GM21526 (cell line): Measurements from ENCODE around the gene NFKBIE.

Experiments
- ATAC-seq: cut with Tn5 transposase; IDR thresholded peaks from one replicate; pipeline ENCODE4 v1.9.1; 2021; ENCODE audit warnings: moderate library complexity; ENCODE audit not compliant: unreplicated experiment, low FRiP score

The NFKBIE gene

DNA sequence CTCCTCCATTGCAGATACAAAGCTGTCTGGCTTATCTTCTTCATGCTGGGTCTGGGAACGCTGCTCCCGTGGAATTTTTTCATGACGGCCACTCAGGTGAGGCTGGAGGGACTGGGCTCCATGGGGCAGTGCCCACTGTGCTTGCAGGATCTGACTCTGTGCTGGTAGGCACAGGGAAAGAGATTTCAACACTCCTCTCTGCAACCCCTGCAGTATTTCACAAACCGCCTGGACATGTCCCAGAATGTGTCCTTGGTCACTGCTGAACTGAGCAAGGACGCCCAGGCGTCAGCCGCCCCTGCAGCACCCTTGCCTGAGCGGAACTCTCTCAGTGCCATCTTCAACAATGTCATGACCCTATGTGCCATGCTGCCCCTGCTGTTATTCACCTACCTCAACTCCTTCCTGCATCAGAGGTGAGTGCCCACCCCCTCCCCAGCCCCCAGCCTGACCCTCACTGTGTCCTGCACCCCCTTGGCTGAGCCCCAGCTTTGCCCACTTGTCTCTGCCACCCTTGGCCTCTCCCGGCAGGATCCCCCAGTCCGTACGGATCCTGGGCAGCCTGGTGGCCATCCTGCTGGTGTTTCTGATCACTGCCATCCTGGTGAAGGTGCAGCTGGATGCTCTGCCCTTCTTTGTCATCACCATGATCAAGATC lies 35.8 kb downstream of the NFKBIE start:
- no peak for ATAC-seq

DNA sequence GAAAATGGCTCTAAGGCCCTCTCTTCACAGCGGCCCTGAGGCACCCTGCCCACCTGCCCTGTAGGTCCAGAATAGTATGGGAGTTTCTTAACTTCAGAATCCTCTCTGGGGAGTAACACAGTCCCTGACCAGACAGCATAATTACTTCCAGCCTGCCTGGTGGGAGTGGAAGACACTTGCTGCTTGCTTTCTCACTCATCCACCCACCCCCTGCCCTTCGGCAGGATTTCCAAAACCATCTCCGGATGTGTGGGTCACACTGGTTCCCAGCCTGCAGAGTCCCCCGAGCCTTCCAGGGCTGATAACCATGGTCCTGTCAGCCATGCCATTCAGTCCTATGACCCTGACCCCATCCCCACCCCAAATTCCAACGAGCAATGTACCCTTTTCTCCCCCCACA lies 36.5 kb downstream of the NFKBIE start:
- no peak for ATAC-seq

DNA sequence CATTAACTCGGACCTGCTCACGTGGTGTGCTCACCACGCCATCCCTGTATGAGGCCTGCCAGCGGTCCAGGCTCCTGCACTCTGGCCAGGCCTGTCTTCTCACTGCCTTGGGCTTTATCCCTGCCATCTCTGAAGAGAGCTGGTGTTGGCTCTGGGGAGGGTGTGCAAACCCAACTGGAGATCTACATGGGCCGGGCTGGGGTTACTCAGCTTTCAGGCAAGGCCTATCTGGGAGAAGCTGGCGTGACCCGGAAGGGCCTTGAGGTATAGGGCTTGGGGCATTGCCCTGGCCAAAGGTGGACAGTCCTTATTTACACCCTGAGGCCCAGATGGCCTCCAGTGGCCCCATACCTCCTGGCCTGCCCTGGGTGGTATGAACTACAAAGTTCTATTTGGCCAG lies 36.9 kb downstream of the NFKBIE start:
- ATAC-seq: no peak

GRCh38 chr6:44228031-44228430 lies 37.3 kb downstream of the NFKBIE start:
- ATAC-seq: no peak

DNA sequence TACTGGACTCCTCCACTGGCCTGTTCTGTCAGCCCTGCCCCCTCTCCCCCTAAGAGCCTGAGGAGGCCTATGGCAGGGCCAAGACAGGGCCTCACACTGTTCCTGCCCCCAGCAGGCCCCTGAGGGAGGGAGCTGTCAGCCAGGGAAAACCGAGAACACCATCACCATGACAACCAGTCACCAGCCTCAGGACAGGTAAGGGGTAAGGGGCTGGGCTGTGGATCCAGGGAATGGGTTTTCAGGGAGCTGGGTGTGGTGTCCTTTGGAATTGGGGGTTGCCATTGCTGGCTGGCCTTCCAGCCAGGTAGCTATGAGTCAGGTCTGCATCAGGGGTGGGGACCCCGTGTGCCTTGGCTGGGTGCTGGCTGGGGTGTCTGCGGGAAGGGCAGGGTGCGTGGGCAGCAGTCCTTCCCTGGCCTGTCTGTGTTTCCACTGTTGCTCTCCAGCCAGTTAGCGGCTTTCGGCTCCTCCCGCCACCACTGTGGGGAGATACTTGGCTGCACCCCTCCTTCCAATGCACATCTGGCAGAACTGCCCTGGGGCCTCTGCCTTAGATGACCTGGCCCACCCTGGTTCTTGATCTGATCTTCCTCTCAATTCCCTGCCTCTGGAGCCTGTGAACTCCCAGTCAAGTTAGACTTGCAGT lies 38.1 kb downstream of the NFKBIE start:
- ATAC-seq: no peak

DNA sequence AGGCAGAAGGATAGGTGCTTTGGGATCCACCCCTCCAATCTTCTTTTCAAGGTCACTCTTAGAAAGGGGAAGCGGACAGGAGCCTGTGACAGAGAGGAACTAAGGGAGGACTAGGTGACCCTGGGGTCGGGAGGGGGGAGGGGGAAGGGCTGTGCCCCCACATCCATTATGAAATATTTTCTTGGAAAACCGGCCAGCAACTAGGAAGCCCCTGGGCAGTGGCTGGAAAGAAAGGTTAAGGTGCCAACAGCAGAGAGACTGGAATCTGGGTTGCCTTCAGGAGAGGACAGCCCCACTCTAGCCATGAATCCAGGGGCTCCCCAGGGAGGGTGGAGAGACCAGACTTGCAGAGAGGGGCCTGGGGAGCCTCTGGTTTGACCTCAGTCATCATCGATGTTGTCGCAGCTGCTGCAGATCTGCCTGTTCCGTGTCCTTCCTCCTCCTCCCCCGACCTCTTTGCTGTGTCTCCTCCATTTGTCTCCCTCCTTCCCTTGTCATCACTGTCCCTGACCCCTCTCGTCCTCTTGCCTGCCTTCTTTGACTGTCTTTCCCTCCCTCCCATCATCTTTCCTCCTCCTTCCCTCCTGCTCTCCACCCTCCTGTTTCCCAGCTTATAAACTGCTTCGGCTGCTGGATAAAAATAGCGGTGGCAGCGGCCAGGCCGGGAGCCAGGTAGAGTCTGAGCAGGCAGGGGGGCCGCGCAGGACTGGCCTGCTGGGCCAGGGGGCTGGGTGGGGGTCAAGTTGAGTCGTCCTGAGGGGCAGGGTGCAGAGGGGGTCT lies 38.8 kb downstream of the NFKBIE start:
- no peak for ATAC-seq

DNA sequence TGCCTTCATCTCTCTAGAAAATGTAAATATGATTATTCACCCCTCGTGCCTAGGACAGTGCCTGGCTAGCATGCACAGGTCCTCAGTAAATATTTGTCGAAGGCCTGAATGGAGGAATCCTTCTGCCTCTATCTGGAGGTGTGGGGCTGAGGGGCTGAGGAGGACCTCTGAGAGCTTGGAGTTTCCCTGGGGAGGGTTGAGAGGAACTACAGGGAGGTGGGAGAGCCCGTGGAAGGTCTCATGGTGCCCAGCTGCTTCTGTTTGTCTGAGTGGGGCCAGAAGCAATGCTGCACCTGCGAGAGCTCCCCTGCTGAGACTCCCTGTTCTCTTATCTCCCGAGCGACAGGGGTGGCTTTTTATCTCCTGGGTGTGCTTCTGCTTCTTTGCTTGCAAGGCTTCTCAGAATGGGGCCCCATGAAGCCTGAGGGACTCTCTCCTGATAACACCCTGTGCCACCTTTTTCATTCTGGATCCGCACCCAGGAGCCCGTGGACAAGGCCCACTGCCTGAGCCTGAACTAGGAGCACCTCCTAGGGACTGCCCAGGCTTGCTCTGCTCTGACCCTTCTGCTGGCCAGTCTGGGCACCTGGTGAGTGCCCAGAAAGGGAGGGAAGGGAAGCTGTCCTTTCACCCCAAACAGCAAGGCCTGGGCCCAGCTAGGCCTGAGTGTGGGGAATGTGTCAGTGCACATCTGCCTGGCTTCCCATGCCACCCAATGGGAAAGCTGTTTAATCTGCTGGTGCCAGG lies 39.6 kb downstream of the NFKBIE start:
- no peak for ATAC-seq

DNA sequence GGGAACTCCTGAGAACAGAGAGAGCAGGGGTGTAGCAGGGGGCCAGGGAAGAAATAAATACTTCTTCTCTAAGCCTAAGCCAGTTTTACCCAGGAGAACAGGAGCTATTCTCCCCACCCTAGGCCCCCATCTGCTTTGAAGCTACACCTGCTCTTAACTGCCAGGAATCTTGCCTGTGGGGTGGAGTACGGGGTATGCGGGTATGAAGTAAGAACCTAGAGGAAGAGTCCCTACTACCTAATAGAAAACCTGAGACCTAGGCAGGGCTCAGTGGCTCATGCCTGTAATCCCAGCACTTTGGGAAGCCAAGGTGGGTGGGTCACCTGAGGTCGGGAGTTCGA lies 40.4 kb downstream of the NFKBIE start:
- no peak for ATAC-seq

DNA sequence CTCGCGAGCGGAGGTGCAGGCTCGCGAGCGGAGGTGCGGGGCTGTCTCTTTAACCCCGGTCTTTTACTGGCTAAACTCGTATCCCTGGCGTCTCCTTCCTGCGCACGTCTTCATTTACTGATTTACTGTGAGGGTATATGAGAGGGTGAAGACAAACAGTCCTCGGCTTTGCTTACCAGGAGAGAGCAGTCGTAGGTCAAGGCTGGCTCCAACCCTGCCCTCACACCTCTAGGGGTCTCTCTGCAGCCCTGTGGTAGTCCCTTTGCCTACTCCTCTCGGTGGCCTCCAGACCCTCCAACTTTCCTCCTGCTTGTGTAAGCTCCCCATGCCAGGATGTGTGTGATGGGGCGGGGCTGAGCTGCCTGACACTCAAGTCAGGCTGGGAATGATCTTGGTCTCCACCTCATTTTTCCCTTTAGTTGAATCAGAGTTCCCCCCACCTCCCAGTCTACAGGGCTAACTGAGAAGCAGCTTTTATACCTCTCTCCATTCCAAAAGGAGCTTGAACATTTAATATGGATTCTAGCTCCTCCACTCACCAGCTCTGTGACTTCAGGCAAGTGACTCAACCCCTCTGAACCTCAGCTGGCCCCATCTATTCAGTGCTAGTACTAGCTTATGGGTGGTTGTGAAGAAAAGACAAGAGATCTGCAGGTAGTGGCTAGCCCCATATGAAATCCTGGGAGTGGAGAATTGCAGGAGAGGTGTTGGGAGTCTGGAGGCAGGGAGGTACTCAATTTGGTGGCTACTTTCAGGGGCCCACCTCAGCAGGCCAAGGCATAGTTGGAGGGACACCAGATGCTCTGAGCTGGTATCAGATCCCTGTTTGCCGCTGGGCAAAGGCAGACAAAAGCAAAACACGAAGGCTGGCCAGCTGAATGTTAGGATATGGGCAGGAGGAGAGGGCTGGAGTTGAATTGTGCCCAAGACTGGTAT lies 41.1 kb downstream of the NFKBIE start:
- no peak for ATAC-seq

DNA sequence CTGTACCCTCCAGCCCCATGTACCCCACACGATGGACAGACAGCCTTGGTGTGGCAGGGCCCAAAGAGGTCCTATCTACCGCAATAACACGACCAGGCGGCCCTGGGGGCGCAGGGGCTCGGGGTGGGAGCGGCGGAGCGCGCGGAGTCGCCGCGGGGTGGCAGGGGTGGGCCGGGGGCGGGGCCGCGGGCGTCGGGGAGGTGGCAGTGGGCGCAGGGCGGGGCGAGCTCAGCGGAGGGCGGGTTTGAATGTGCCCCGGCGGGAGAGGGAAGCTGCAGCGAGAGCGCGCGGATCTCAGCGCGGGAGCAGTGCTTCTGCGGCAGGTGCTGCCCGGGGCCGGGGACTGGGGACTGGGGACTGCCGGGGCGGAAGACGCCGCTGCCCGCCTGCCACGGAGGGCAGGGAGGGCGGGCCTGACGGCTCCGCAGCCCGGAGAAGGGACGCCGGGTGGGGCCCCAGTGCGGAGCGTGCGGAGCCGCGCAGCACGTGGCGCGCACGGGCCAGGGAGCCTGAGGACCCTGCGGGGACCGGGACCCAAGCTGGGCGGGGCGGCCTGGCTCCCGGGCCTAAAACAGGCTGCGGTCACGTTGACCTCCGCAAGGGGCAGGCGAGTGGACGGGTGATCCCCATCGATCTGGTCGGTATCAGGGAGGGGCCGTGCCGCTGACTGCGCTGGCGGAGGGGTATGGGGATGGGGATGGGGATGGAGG lies 41.9 kb downstream of the NFKBIE start, which contains the start of gene SLC29A1:
Gene SLC29A1, plus strand, starts transcription at position 277 of the 710 bp plus-strand sequence. CDS start 3,719 bp downstream, outside the sequence.
- no peak for ATAC-seq

- no peak for ATAC-seq
Measured at GRCh38 chr6:44222486-44223318, 42.6 kb downstream of the NFKBIE start.

- ATAC-seq: no peak
Measured at GRCh38 chr6:44221961-44222335, 43.4 kb downstream of the NFKBIE start.

DNA sequence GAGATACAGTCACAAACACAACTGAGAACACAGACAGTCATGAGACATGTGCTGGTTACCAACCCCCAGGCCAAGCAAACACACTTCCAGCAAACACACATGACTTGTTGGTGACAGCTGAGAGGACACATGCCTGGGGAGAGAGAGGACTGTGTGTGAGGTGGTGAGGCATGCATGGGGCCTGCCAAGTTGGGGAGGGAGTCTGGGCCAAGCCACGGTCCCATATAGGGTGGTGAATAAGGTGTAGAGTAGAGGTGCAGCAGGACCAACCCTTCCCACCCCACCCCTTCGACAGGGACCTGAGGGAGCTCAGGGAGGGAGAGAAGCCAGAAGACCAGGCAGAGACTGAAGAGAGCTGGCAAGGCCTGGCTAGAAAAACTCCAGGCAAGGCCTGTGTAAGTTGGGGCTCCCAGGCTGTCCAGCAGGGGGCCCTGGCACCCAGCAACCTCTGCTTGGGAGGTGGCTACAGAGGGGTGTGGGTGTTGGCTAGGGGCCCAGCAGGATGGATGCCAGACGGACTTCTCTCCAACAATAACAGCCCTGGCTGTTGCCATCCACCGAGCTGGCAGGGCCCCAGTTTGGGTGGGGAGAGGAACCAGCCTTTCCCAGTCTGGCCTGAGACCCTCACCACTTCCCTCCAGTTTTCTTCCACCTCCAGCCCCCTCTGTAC lies 43.9 kb downstream of the NFKBIE start:
- peak; percentile 49 for ATAC-seq

- no peak for ATAC-seq
Measured at GRCh38 chr6:44220913-44221290, 44.4 kb downstream of the NFKBIE start.

DNA sequence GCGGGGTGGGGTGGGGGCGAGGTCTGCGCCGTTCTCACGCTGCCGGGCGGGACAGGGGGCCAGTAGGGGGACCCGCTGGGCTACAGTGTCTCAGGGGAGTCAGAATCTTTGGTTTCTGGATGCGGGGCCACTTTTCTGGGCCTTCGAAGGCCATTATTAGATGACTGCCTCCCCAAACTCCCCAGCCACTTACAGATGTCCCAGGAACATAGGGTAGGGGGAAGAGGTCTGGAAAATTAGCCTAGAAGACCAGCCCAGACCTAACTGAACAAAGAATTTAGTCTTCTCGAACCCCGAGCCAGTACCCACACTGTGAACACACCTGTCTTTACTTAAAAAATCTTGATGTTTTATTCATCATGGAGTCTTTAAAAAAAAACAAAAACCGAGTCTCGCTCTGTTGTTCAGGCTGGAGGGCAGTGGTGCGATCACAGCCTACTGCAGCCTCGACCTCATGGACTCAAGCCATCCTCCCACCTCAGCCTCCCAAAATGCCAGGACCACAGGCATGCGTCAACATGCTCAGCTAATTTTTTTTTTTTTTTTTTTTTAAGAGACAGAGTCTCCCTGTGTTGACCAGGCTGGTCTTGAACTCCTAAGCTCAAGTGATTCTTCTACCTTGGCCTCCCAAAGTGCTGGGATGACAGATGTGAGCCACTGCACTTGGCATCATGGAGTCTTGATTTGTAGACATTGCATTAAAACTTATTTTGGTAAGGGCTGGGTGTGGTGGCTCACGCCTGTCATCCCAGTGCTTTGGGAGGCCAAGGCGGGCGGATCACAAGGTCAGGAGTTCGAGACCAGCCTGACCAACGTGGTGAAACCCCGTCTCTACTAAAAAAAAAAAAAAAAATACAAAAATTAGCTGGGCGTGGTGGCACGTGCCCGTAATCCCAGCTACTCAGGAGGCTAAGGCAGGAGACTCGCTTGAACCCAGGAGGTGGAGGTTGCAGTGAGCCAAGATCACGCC lies 45.3 kb downstream of the NFKBIE start:
- ATAC-seq: no peak

- peak; percentile 40 for ATAC-seq
Measured at GRCh38 chr6:44219053-44219814, 46.1 kb downstream of the NFKBIE start.
